Measurements from ENCODE around the gene MUC2. TPM values are rescaled to one million over a fixed set of nuclear protein-coding genes. Genes with fewer than 3 reads are reported as not detected.

MUC2 gene
- 94.8 TPM for polyA plus RNA-seq
- long read RNA-seq, donor 1, partial matches to known transcripts, result 7 of 7 reads
- long read RNA-seq, donor 1, other reads (novel, unspliced or antisense), result 0 of 7 reads
- long read RNA-seq, donor 2, partial matches to known transcripts, result 57 of 58 reads
- long read RNA-seq, donor 2, other reads (novel, unspliced or antisense), result 0 of 58 reads
- long read RNA-seq, donor 3, result 0 reads
- long read RNA-seq, donor 4, partial matches to known transcripts, result 5 of 5 reads
- long read RNA-seq, donor 4, other reads (novel, unspliced or antisense), result 0 of 5 reads
- long read RNA-seq, donor 5, result 0 reads
- long read RNA-seq, donor 6, partial matches to known transcripts, result 17 of 17 reads
- long read RNA-seq, donor 6, other reads (novel, unspliced or antisense), result 0 of 17 reads
- long read RNA-seq, donor 7, partial matches to known transcripts, result 15 of 15 reads
- long read RNA-seq, donor 7, other reads (novel, unspliced or antisense), result 0 of 15 reads
- long read RNA-seq, donor 8, partial matches to known transcripts, result 53 of 58 reads
- long read RNA-seq, donor 8, other reads (novel, unspliced or antisense), result 5 of 58 reads
- long read RNA-seq, donor 9, partial matches to known transcripts, result 18 of 19 reads
- long read RNA-seq, donor 9, other reads (novel, unspliced or antisense), result 0 of 19 reads
- long read RNA-seq, donor 10, partial matches to known transcripts, result 37 of 37 reads
- long read RNA-seq, donor 10, other reads (novel, unspliced or antisense), result 0 of 37 reads
- long read RNA-seq, donor 11, partial matches to known transcripts, result 12 of 12 reads
- long read RNA-seq, donor 11, other reads (novel, unspliced or antisense), result 0 of 12 reads

DNA sequence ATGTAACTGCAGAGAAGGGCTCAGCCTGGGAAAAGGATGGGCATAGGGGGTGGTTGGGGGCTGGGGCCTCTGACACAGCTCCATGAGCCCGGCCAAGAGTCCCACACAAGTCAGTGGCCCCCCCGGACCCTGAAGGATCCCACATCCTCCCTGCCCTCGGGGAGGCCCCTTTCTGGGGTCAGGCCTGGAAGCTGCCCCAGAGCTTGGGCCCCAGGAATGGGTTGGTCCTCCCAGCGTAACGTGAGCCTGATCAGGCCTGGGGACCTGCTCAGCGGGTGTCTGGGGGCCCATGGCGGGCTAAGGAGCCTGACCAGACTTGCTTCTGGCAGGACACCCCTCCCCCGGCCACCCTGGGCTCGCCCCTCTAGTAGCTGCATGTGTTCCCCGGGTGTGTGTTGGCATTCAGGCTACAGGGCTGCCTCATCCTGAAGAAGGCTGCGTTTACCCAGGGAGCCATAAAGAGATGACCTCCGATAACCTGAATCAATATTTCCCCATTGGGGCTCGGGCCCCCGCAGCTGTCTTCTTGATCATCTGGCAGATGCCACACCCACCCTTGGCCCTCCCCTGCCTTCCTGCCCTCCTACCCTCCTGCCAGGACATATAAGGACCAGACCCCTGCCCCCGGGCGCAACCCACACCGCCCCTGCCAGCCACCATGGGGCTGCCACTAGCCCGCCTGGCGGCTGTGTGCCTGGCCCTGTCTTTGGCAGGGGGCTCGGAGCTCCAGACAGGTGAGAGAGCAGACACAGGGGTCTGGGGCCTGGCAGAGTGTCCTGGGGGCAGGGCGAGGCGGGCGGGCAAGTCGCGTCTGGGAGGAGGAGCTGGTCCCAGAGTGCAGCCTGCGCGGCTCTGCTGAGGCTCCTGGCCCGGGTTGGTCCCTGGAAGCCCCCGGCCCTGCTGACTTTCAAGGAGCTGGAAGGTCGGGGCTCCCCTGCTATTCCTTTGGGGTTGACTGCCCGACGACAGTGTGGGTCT, at the start of gene MUC2:
Gene MUC2 (plus strand): TSS at position 631 of the 978 bp plus-strand sequence.
- H3K9me3 ChIP-seq (ENCODE audit: control insufficient read depth, low read depth, low read length), result peaks cover 17% of the 10 kb centered on the region
- peak within 1 kb of the TSS; percentile 19 for H3K4me3 ChIP-seq (ENCODE audit: low read length)
- no peaks in the 10 kb centered on the region for H3K27me3 ChIP-seq (ENCODE audit: control insufficient read depth, insufficient read depth, low read length)
- H3K27ac ChIP-seq (ENCODE audit: low read length), result peak within 1 kb of the TSS; percentile 48
- peak in 1 of 2 donors; percentile 57 for DNase-seq
- H3K4me1 ChIP-seq (ENCODE audit: control insufficient read depth, insufficient read depth, low read length), result peaks cover 22% of the 10 kb centered on the region
- no CpG with 5 or more reads among the region's 32 CpGs for WGBS (ENCODE audit: insufficient coverage, low lambda C conversion rate)
- no peaks in the 10 kb centered on the region for H3K36me3 ChIP-seq (ENCODE audit: control insufficient read depth, insufficient read depth, low read length)

GRCh38 chr11:1025410-1026162, 49.1 kb upstream of the MUC2 start:
- WGBS (ENCODE audit: insufficient coverage, low lambda C conversion rate), result no CpG with 5 or more reads among the region's 35 CpGs
- H3K27me3 ChIP-seq (ENCODE audit: control insufficient read depth, insufficient read depth, low read length), result no peaks in the 10 kb centered on the region
- H3K36me3 ChIP-seq (ENCODE audit: control insufficient read depth, insufficient read depth, low read length), result no peaks in the 10 kb centered on the region
- H3K27ac ChIP-seq (ENCODE audit: low read length), result no peak overlapping the region
- H3K4me1 ChIP-seq (ENCODE audit: control insufficient read depth, insufficient read depth, low read length), result no peaks in the 10 kb centered on the region
- H3K4me3 ChIP-seq (ENCODE audit: low read length), result no peak overlapping the region
- no peaks in the 10 kb centered on the region for H3K9me3 ChIP-seq (ENCODE audit: control insufficient read depth, low read depth, low read length)
- no peak for DNase-seq

- H3K27me3 ChIP-seq (ENCODE audit: control insufficient read depth, insufficient read depth, low read length), result no peaks in the 10 kb centered on the region
- H3K4me3 ChIP-seq (ENCODE audit: low read length), result no peak overlapping the region
- H3K36me3 ChIP-seq (ENCODE audit: control insufficient read depth, insufficient read depth, low read length), result no peaks in the 10 kb centered on the region
- WGBS (ENCODE audit: insufficient coverage, low lambda C conversion rate), result no CpG with 5 or more reads among the region's 14 CpGs
- DNase-seq, result no peak
- H3K4me1 ChIP-seq (ENCODE audit: control insufficient read depth, insufficient read depth, low read length), result no peaks in the 10 kb centered on the region
- H3K27ac ChIP-seq (ENCODE audit: low read length), result no peak overlapping the region
- H3K9me3 ChIP-seq (ENCODE audit: control insufficient read depth, low read depth, low read length), result no peaks in the 10 kb centered on the region
Observed at GRCh38 chr11:1026163-1026450, 48.6 kb upstream of the MUC2 start.

DNA sequence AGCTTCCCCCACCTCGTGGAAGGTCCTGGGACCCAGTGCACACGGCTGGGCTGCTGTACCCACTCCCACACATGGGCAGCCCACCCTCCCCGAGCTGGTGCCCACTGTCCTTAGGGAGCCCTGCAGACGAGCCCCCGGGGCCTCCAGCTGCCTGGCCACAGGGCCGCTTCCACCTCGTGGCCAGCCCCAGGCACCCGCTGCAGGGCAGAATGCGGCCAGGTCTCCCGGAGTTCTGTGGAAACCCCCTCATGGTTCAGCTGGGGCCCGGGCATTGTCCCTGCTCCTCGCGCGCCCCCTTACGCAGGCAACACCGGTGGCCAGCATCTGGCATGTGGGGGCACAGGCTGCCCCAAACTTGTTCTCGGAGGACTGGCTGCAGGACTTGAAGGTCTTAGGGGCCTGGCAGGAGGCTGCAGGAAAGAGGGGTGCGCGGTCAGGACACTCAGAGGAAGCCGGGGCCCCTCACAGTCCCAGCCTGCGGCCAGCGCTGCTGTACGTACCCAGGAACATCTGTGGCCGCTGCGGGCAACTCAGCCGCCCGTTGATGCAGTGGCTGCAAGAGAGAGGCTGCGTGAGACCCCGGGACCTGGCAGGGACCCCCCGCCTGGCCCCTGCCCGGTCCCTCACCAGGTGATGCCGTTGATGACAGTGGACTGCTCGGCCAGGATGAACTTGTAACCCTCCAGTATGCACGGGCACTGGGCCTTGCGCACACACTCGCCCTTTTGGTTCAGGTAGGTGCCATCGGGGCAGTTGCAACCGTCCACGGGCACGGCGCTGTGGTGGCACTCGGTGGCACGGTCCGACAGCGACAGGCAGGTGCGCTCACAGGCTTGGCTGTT, 47.8 kb upstream of the MUC2 start:
- Histone ChIP-seq H3K4me3 (ENCODE audit: low read length) (no peak overlapping the region), H3K27ac (ENCODE audit: low read length) (no peak overlapping the region), H3K4me1 (ENCODE audit: control insufficient read depth, insufficient read depth, low read length) (no peaks in the 10 kb centered on the region), H3K27me3 (ENCODE audit: control insufficient read depth, insufficient read depth, low read length) (no peaks in the 10 kb centered on the region), H3K36me3 (ENCODE audit: control insufficient read depth, insufficient read depth, low read length) (no peaks in the 10 kb centered on the region), H3K9me3 (ENCODE audit: control insufficient read depth, low read depth, low read length) (no peaks in the 10 kb centered on the region)
- DNase-seq, result no peak
- no CpG with 5 or more reads among the region's 46 CpGs for WGBS (ENCODE audit: insufficient coverage, low lambda C conversion rate)

GRCh38 chr11:1027483-1028290, 47.0 kb upstream of the MUC2 start:
- H3K36me3 ChIP-seq (ENCODE audit: control insufficient read depth, insufficient read depth, low read length), result no peaks in the 10 kb centered on the region
- H3K9me3 ChIP-seq (ENCODE audit: control insufficient read depth, low read depth, low read length), result no peaks in the 10 kb centered on the region
- H3K4me1 ChIP-seq (ENCODE audit: control insufficient read depth, insufficient read depth, low read length), result no peaks in the 10 kb centered on the region
- no peak for DNase-seq
- no peaks in the 10 kb centered on the region for H3K27me3 ChIP-seq (ENCODE audit: control insufficient read depth, insufficient read depth, low read length)
- WGBS (ENCODE audit: insufficient coverage, low lambda C conversion rate), result no CpG with 5 or more reads among the region's 36 CpGs
- H3K27ac ChIP-seq (ENCODE audit: low read length), result no peak overlapping the region
- no peak overlapping the region for H3K4me3 ChIP-seq (ENCODE audit: low read length)

DNA sequence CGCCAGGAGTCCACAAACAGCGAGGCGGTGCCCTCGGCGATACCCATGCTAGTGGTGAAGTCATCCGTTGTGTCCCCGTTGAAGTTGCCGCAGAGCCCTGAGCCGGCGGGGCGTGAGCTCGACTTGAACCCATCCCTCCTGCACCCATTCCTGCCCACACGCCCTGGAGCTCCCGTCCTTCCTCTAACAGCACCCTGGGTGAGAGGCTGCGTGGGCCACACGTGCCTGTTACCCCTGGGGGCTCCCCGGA, 46.5 kb upstream of the MUC2 start:
- no peaks in the 10 kb centered on the region for H3K9me3 ChIP-seq (ENCODE audit: control insufficient read depth, low read depth, low read length)
- no peaks in the 10 kb centered on the region for H3K27me3 ChIP-seq (ENCODE audit: control insufficient read depth, insufficient read depth, low read length)
- DNase-seq, result no peak
- no peak overlapping the region for H3K4me3 ChIP-seq (ENCODE audit: low read length)
- no peaks in the 10 kb centered on the region for H3K4me1 ChIP-seq (ENCODE audit: control insufficient read depth, insufficient read depth, low read length)
- H3K36me3 ChIP-seq (ENCODE audit: control insufficient read depth, insufficient read depth, low read length), result no peaks in the 10 kb centered on the region
- no peak overlapping the region for H3K27ac ChIP-seq (ENCODE audit: low read length)
- 91% methylated on average over 4 of the region's 17 CpGs for WGBS (ENCODE audit: insufficient coverage, low lambda C conversion rate)

DNA sequence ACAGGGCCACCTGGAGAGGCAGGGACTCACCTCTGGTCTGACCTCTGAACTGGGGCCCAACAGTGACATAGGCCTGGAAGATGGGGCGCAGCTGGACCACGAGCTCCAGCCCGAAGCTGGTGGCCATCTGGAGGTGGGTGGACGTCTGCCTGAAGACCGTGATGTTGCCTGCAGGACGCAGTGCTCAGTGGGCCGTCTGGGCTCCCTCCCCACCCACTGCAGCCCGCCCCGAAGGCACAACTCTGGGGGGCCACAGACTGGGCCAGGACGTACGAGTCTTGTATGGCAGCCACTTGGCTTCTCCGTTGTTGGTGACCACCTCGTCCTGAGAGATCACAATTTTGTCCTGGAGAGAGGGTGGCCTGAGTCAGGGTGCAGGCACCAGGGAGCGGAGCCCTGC, 46.1 kb upstream of the MUC2 start:
- no peaks in the 10 kb centered on the region for H3K4me1 ChIP-seq (ENCODE audit: control insufficient read depth, insufficient read depth, low read length)
- H3K4me3 ChIP-seq (ENCODE audit: low read length), result no peak overlapping the region
- no peaks in the 10 kb centered on the region for H3K9me3 ChIP-seq (ENCODE audit: control insufficient read depth, low read depth, low read length)
- no CpG with 5 or more reads among the region's 14 CpGs for WGBS (ENCODE audit: insufficient coverage, low lambda C conversion rate)
- no peaks in the 10 kb centered on the region for H3K27me3 ChIP-seq (ENCODE audit: control insufficient read depth, insufficient read depth, low read length)
- no peak for DNase-seq
- H3K27ac ChIP-seq (ENCODE audit: low read length), result no peak overlapping the region
- H3K36me3 ChIP-seq (ENCODE audit: control insufficient read depth, insufficient read depth, low read length), result no peaks in the 10 kb centered on the region

DNA sequence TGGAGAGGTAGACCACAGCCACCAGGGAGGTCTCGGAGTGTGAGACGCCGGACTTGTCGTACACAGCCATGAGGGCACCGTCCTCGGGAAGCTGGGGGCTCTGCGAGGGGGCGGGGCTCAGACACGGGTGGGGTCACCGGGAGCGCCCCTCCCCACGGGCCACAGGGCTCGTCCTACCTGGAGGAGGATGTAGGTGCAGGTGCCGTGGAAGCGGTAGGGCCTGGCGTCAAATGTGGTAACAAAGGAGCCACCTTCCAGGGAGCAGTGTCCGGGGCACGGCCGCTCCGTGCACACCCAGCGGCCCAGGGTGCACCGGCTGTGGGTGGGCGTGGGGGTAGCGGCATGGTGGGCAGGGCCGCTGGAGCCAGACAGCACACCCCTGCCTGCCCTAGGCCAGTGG, 45.6 kb upstream of the MUC2 start:
- no peak overlapping the region for H3K4me3 ChIP-seq (ENCODE audit: low read length)
- H3K27ac ChIP-seq (ENCODE audit: low read length), result no peak overlapping the region
- no peaks in the 10 kb centered on the region for H3K4me1 ChIP-seq (ENCODE audit: control insufficient read depth, insufficient read depth, low read length)
- H3K9me3 ChIP-seq (ENCODE audit: control insufficient read depth, low read depth, low read length), result no peaks in the 10 kb centered on the region
- no peak for DNase-seq
- H3K36me3 ChIP-seq (ENCODE audit: control insufficient read depth, insufficient read depth, low read length), result no peaks in the 10 kb centered on the region
- no peaks in the 10 kb centered on the region for H3K27me3 ChIP-seq (ENCODE audit: control insufficient read depth, insufficient read depth, low read length)
- no CpG with 5 or more reads among the region's 25 CpGs for WGBS (ENCODE audit: insufficient coverage, low lambda C conversion rate)

DNA sequence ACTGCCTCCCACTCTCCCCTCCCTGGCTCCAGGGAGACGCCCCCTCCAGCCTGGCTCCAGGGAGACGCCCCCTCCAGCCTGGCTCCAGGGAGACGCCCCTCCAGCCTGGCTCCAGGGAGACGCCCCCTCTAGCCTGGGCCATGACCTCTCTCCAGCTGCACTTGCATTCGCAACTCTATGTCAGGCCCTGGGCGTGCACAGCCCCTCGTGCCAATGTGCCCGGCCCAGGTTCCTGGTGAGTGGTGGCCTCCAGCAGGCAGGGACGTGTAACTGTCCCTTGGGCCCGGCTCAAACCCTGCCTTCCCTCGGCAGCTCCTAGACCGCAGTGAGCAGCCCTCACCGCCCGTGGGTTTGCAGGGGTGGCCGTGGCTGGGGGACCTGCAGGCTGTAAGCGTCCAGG, 45.0 kb upstream of the MUC2 start:
- WGBS (ENCODE audit: insufficient coverage, low lambda C conversion rate), result no CpG with 5 or more reads among the region's 16 CpGs
- Histone ChIP-seq H3K36me3 (ENCODE audit: control insufficient read depth, insufficient read depth, low read length) (no peaks in the 10 kb centered on the region), H3K27ac (ENCODE audit: low read length) (no peak overlapping the region), H3K9me3 (ENCODE audit: control insufficient read depth, low read depth, low read length) (no peaks in the 10 kb centered on the region), H3K4me3 (ENCODE audit: low read length) (no peak overlapping the region), H3K4me1 (ENCODE audit: control insufficient read depth, insufficient read depth, low read length) (no peaks in the 10 kb centered on the region), H3K27me3 (ENCODE audit: control insufficient read depth, insufficient read depth, low read length) (no peaks in the 10 kb centered on the region)
- DNase-seq, result no peak

Measured in large intestine (tissue), 12 donors.